GM12865 (cell line): ENCODE data around the gene PLEKHF1.

ENCODE experiments used
- DNase-seq: peaks from one replicate; pipeline ENCODE4 v3.0.0; 2010; ENCODE audit warnings: low read depth
- H3K4me3 ChIP-seq: 2 replicates; pipeline ENCODE4 v1.5.1; 2011; ENCODE audit warnings: mild to moderate bottlenecking, low read depth, low read length, control low read depth
- TF ChIP-seq, protein P1 (sequence below): IDR thresholded peaks from 2 replicates; pipeline ENCODE4 v1.5.1; 2011; ENCODE audit warnings: low read length, control low read depth, low read depth, inconsistent platforms; ENCODE audit not compliant: insufficient read depth; ENCODE audit errors: missing control alignments

PLEKHF1 gene

DNA sequence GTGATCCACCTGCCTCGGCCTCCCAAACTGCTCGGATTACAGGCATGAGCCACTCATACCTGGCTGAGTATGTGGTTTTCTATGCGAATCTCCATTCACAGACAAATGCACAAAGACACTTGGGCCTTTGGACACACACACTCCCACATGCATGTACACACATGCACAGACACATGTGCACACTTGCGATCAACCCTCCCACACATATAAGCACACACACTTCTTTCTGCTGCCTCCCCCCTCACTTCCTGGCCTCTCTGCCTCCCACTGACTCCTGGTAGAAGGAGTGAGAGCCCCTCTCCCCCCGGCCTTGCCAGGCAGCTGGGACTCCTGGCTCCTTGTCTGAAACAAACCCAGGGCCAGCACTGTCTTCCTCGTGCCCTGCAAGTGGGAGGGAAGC, 29.3 kb upstream of the PLEKHF1 start:
- TF ChIP-seq, protein P1, sequence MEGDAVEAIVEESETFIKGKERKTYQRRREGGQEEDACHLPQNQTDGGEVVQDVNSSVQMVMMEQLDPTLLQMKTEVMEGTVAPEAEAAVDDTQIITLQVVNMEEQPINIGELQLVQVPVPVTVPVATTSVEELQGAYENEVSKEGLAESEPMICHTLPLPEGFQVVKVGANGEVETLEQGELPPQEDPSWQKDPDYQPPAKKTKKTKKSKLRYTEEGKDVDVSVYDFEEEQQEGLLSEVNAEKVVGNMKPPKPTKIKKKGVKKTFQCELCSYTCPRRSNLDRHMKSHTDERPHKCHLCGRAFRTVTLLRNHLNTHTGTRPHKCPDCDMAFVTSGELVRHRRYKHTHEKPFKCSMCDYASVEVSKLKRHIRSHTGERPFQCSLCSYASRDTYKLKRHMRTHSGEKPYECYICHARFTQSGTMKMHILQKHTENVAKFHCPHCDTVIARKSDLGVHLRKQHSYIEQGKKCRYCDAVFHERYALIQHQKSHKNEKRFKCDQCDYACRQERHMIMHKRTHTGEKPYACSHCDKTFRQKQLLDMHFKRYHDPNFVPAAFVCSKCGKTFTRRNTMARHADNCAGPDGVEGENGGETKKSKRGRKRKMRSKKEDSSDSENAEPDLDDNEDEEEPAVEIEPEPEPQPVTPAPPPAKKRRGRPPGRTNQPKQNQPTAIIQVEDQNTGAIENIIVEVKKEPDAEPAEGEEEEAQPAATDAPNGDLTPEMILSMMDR = no peak
- H3K4me3 ChIP-seq = no peak overlapping the region
- no peak for DNase-seq

DNA sequence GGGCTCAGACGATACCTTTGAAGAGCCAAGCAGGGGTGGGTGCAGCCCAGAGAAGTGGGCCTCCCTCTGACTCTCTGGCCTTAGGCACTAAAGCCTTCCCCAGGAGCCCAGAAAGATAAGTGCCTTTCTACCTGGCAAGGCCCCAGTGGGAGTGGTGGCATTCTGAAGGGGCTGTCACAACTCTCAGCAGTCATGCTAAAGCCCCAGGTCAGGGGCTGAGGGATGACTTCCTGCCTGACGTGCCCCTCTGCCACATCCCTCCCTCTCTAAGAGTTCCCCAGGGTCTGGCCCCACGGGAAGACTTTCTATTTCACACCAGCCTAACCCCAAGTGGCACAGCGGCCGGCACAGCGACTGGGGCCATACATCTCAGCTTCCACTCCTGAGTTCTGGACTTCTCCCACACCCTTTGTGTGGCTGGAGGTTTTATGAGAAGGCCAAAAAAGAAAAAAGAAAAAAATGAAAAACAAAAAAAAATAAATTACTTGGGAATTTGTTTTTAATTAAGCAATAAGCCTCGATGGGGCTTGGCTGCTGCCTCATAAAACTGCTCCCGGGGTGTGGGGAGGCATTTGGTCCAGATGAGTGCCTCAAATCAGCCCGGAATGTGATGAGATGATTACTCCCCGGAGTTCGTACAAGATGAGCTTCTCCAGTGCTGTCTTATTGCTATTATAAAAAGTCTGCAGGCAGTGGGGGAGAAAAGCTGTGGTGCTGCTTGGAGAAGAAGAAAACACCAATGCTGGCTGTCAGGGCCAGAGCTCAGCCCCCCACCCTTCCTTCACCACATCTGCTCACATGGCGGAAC, 28.5 kb upstream of the PLEKHF1 start:
- TF ChIP-seq, protein P1 = no peak
- no peak for DNase-seq
- no peak overlapping the region for H3K4me3 ChIP-seq

DNA sequence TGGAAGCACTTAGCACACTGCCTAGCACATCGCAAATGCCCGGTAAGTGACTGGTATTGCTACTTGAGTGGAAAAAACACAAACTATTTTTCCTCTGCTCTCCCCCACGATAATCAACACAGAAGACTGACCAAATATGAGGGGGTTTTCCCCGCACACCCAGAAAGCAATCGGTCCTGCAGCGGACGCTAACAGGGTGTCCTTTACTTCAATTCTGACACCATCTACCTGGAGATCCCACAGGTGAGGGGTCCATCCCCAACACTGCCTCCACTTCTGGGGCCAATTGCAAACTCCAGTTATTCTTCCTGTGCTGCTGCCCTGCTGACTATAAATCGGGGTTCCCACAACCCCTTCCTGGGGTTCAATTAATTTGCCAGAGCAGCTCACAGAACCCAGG, 26.2 kb upstream of the PLEKHF1 start:
- no peak for DNase-seq
- TF ChIP-seq, protein P1 = no peak
- no peak overlapping the region for H3K4me3 ChIP-seq

DNA sequence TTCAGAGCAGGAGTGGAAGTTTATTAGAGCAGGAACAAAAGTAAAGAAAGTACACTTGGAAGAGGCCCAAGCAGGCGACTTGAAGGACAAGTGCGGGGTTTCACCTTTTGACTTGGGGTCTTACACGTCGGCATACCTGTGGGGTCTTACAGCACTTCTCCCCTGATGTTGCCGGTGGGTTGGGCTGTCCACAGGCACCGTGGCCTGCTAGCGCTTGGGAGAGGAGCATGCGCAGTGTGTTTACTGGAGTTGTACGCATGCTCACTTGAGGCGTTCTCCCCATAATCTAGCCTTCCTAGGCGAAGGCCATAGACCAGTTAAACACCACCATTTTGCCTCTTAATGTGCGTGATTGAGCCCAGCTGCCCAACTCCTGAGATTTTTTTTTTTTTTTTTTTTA, 25.0 kb upstream of the PLEKHF1 start:
- no peak overlapping the region for H3K4me3 ChIP-seq
- DNase-seq = no peak
- TF ChIP-seq, protein P1 = no peak

GRCh38 chr19:29641597-29641996, 23.7 kb upstream of the PLEKHF1 start:
- TF ChIP-seq, protein P1 = no peak
- no peak overlapping the region for H3K4me3 ChIP-seq
- DNase-seq = no peak

GRCh38 chr19:29643361-29643935, 21.8 kb upstream of the PLEKHF1 start:
- no peak for DNase-seq
- no peak overlapping the region for H3K4me3 ChIP-seq
- TF ChIP-seq, protein P1 = no peak
